Fibroblast of peridontal ligament (primary cell): ENCODE measurements around the gene UBE2V1.
"Not testable (repeated sequence)": the region's sequence is repeated elsewhere in the genome, so short reads cannot be mapped to it uniquely, and the experiment has no call there.

ENCODE experiments used
- DNase-seq: peaks from one replicate; pipeline ENCODE4 v3.0.0-alpha.2; 2010; ENCODE audit errors: extremely low read depth

UBE2V1 gene

GRCh38 chr20:50115041-50115512 is 2.1 kb upstream of the UBE2V1 start:
- DNase-seq: no peak

- DNase-seq: no peak
Observed at GRCh38 chr20:50113420-50114224, 672 bp upstream of the UBE2V1 start.

GRCh38 chr20:50111829-50112495 is 988 bp downstream of the UBE2V1 start:
- no peak for DNase-seq

- DNase-seq: peak; percentile 62
Observed at GRCh38 chr20:50111120-50111828, 1.7 kb downstream of the UBE2V1 start.

- no peak for DNase-seq
Observed at GRCh38 chr20:50110141-50111047, 2.6 kb downstream of the UBE2V1 start.

GRCh38 chr20:50108556-50109235 is 4.3 kb downstream of the UBE2V1 start:
- DNase-seq: no peak

- DNase-seq: no peak
Observed at GRCh38 chr20:50107796-50108331, 5.1 kb downstream of the UBE2V1 start.

GRCh38 chr20:50107086-50107660 is 5.8 kb downstream of the UBE2V1 start:
- no peak for DNase-seq

GRCh38 chr20:50106669-50107068 is 6.3 kb downstream of the UBE2V1 start:
- DNase-seq: not testable (repeated sequence)

GRCh38 chr20:50103464-50104107 is 9.4 kb downstream of the UBE2V1 start:
- peak; percentile 88 for DNase-seq

- not testable (repeated sequence) for DNase-seq
Observed at GRCh38 chr20:50102551-50102950, 10.4 kb downstream of the UBE2V1 start.

GRCh38 chr20:50101887-50102286 is 11.1 kb downstream of the UBE2V1 start:
- no peak for DNase-seq

- no peak for DNase-seq
Observed at GRCh38 chr20:50101281-50101680, 11.7 kb downstream of the UBE2V1 start.

GRCh38 chr20:50100552-50100951 is 12.4 kb downstream of the UBE2V1 start:
- DNase-seq: no peak

GRCh38 chr20:50099565-50099991 is 13.4 kb downstream of the UBE2V1 start:
- no peak for DNase-seq

- no peak for DNase-seq
Observed at GRCh38 chr20:50099113-50099512, 13.8 kb downstream of the UBE2V1 start.

GRCh38 chr20:50098259-50098658 is 14.7 kb downstream of the UBE2V1 start:
- DNase-seq: no peak

- DNase-seq: no peak
Observed at GRCh38 chr20:50097843-50098242, 15.1 kb downstream of the UBE2V1 start.

- no peak for DNase-seq
Observed at GRCh38 chr20:50096237-50096636, 16.7 kb downstream of the UBE2V1 start.
